ENCODE data around the gene USP7.
"Not testable (repeated sequence)": the region's sequence is repeated elsewhere in the genome, so short reads cannot be mapped to it uniquely, and the experiment has no call there.

The USP7 gene

DNA sequence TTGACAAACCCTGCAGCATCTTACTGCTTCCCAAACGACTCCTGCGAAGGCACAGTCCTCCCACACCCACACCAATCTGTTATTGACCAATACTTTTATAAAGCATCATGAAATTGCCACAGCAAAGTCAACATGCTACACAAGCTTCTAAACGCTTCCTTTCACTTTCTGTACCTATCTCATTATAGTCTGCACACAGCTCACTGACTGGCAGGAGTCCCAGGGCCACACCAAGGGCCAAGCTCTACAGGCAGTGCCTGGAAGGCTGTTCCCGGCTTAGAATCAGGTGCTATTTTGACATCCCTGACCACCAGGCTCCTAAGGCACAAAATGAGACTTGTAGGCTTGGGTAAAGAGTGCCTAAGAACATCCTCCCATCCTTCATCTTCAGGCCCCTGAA lies 39.5 kb downstream of the USP7 start:
- CTCF ChIA-PET = interaction anchor here (1.4 to 4.1 kb wide), 2 partner anchors 10 to 12 kb away, joined by 3 to 29 read pairs; no protein-coding TSS in a partner anchor
- TF ChIP-seq, protein P1, sequence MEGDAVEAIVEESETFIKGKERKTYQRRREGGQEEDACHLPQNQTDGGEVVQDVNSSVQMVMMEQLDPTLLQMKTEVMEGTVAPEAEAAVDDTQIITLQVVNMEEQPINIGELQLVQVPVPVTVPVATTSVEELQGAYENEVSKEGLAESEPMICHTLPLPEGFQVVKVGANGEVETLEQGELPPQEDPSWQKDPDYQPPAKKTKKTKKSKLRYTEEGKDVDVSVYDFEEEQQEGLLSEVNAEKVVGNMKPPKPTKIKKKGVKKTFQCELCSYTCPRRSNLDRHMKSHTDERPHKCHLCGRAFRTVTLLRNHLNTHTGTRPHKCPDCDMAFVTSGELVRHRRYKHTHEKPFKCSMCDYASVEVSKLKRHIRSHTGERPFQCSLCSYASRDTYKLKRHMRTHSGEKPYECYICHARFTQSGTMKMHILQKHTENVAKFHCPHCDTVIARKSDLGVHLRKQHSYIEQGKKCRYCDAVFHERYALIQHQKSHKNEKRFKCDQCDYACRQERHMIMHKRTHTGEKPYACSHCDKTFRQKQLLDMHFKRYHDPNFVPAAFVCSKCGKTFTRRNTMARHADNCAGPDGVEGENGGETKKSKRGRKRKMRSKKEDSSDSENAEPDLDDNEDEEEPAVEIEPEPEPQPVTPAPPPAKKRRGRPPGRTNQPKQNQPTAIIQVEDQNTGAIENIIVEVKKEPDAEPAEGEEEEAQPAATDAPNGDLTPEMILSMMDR (IDR thresholded peaks at IDR 0.05; ENCODE audit: control extremely low read depth, extremely low read depth, low read depth, missing control alignments) = no peak
- POLR2A ChIA-PET = no interaction called here

DNA sequence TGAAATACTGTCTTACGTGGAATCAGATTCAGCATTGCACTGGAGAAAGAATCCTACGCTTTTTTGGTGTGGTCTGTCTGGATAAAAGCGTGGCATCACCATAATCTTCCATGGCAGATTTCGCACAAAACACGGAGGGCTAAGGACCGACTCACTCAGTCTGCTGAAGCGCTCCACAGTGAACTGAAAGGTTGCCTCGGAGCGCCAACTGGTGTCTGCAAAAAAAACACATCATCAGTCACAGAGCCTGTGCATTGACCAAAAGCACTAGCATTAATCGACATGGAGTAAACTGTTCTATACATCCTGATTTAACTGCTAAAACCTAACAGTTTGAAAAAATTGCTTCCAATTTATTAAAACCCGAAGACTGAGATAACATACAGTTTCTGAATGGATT lies 40.5 kb downstream of the USP7 start:
- no peak for DNase-seq (ENCODE audit: extremely low spot score)
- POLR2A ChIA-PET = no interaction called here
- TF ChIP-seq, protein P1 (IDR thresholded peaks at IDR 0.05; ENCODE audit: control extremely low read depth, extremely low read depth, low read depth, missing control alignments) = no peak
- CTCF ChIA-PET = interaction anchor here (0.8 to 4.1 kb wide), 3 partner anchors 9 to 85 kb away, joined by 3 to 29 read pairs (median 3); no protein-coding TSS in a partner anchor

More for the DNA sequence above, 39.5 kb downstream of the USP7 start:
- DNase-seq (ENCODE audit: extremely low spot score) = peak; percentile 40

DNA sequence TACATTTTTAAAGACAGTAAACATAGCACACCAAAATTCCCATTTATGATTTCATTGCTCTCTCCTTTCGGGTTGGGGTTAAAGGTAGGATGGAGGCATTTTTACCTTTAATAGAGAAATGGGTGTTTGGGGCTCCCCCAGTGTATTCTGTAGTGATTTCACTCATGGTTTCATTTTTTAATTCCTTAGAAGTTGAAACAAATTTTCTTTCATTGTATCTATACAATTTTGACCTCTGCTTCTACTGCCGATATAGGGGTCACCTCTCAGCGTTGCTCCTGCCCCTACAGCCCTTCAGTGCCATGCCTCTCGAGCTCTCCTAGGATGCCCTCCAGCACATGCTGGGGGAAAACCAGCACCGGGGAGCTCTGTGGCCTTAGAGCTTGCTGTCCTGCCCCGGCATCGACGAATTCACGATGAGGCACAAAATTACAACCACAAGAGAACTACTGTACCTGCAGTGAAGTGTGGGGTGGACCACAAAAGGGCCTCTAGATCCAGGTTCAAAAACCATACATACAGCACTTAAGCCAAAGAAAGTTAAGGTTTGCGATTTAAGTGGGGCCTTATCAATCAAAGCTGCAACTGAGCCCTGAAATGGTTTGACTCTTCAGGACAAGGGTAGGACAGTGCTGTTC lies 42.2 kb downstream of the USP7 start:
- TF ChIP-seq, protein P1 (IDR thresholded peaks at IDR 0.05; ENCODE audit: control extremely low read depth, extremely low read depth, low read depth, missing control alignments) = no peak
- ChIA-PET POLR2A (no interaction called here), CTCF (interaction anchor here (0.7 to 4.1 kb wide), 4 partner anchors 12 to 201 kb away, joined by 3 to 29 read pairs (median 4); no protein-coding TSS in a partner anchor)
- no peak for DNase-seq (ENCODE audit: extremely low spot score)

DNA sequence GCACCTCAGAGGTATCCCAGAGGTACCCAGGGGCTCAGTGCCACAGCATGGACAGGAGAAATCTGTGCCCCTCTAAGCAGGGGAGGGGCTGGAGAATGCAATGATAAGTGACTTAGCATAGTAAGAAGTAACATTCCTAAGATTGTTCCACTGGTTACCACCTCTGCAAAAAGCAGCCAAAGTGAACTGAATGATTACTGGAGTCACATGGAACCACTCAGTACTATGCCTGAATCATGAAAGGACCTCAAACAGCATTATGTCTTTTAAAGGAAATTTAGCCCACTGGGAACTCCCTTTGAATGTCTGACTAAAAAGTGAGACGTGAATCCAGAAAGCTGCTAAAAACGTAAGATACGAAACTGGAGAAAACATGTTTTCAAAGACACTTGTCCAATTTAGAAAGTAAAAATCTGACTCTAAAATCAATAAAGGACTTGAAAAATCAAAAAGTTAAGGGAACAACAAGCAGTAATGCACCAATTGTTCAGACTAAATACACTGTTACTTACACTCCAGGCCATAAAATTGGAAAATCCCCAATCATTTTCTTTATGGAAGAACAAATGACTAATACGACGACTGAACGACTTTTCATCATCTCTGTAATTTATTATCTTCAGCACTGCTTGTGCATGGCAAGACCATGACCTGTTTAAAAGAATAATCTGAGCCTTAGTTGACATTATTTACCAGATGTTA lies 42.9 kb downstream of the USP7 start:
- CTCF ChIA-PET = interaction anchor here (1.3 to 4.1 kb wide), 4 partner anchors 10 to 88 kb away, joined by 4 to 29 read pairs (median 5); no protein-coding TSS in a partner anchor
- POLR2A ChIA-PET = no interaction called here
- TF ChIP-seq, protein P1 (IDR thresholded peaks at IDR 0.05; ENCODE audit: control extremely low read depth, extremely low read depth, low read depth, missing control alignments) = no peak
- DNase-seq (ENCODE audit: extremely low spot score) = no peak

DNA sequence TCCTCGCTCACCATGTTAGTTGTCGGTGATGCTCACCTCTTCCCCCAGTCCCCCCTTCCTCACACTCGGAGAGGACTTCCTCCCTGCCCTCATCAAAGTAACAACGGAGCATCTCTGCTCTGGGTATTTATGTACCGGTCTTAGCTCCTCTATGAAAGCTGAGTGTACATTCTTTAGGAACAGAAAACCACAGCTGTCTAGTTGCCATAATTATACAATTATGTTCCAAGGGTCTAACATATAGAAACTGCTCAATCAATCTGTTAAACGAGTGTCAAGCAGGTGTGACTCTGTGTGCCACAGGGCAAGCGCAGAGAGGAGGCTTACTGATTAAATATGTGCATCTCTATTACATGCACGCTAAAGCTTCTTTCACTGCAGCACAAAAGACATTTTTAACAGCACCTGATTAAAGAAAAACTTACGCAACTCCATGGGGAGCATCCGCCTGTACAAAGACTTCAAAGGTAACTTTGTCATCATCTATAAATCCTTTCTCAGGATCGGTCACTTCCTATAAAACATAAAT lies 43.7 kb downstream of the USP7 start:
- no peak for DNase-seq (ENCODE audit: extremely low spot score)
- TF ChIP-seq, protein P1 (IDR thresholded peaks at IDR 0.05; ENCODE audit: control extremely low read depth, extremely low read depth, low read depth, missing control alignments) = no peak
- ChIA-PET POLR2A (no interaction called here), CTCF (interaction anchor here (1.0 to 2.5 kb wide), 5 partner anchors 9 to 89 kb away, joined by 3 to 8 read pairs (median 6); no protein-coding TSS in a partner anchor)

DNA sequence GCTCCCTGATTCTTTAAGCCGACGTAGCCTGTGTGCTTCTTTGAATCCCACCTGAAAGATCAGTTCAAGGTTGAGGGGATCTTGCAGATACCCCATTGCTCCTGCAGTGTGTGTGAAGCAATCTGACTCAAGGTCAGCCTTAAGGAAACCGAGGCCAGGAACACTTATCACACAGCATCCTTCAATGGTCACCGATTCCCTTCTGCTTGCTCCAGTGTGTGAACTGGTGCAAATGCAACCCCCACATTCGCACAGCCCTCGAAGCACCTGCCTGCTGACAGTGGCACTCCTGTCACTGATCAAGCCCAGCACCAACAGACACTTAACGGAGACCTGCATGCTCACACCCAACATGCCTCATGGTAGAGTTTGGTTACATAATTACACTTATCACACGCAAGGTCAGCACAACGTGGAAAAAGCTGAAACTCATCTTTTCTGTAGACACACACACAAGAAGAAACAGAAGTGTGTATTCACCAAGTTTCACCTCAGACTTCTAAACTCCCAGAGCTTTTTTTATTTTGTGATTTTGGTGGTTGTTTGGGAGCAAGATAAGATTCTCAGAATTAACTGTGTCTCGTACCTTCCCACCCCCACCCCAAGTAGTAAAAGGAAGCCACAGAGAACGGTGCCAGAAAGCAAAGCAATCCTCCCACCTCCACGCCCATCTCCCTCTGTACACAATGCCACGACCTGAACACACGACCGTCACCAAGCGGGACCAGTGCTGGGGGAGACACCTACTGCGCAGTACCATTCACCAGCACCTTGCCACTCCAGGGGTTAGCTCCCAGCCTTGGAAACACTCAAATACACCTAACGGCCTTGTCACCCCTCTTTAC lies 44.4 kb downstream of the USP7 start:
- ChIA-PET POLR2A (no interaction called here), CTCF (interaction anchor here (1.0 to 2.5 kb wide), 5 partner anchors 9 to 89 kb away, joined by 3 to 8 read pairs (median 6); no protein-coding TSS in a partner anchor)
- no peak for DNase-seq (ENCODE audit: extremely low spot score)
- TF ChIP-seq, protein P1 (IDR thresholded peaks at IDR 0.05; ENCODE audit: control extremely low read depth, extremely low read depth, low read depth, missing control alignments) = no peak

DNA sequence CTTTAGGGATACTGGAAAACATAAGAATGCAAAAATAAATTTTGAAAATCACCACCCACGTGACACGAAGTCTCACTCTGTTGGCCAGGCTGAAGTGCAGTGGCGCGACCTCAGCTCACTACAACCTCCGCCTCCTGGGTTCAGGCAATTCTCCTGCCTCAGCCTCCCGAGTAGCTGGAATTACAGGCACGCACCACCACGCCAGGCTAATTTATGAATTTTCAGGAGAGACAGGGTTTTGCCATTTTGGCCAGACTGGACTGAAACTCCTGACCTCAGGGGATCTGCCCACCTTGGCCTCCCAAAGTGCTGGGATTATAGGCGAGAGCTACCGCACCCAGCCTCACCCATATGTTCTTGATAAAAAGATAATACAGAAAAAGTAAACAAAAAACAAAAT lies 46.4 kb downstream of the USP7 start:
- DNase-seq (ENCODE audit: extremely low spot score); POLR2A ChIA-PET: not testable (repeated sequence)
- CTCF ChIA-PET = interaction anchor here (1.0 to 1.6 kb wide), 4 partner anchors 11 to 22 kb away, joined by 3 to 6 read pairs (median 4); no protein-coding TSS in a partner anchor

All from GM10248 (cell line).